Cardiac fibroblast (primary cell): ENCODE measurements around the gene CHST11.
A peak's percentile ranks its signal among the peaks of the same experiment; 100 is the strongest.

Experiments used
- DNase-seq, 2 donors: peaks; one replicate each; pipeline versions ENCODE4 v3.0.0 to v3.0.0-alpha.2; 2010; ENCODE audit warnings: low read depth in 2 of 2
- H3K4me3 ChIP-seq, 2 donors: replicated peaks in 1 of 2; 1 replicate in 1 of 2; 2 replicates in 1 of 2; pipeline ENCODE4 v1.5.1; 2011; ENCODE audit warnings: low read depth in 2 of 2, low read length in 2 of 2, mild to moderate bottlenecking in 2 of 2, moderate library complexity in 1 of 2
- TF ChIP-seq, protein P1 (sequence below): IDR thresholded peaks from one replicate; pipeline ENCODE4 v1.5.1; 2011; ENCODE audit warnings: low read depth, mild to moderate bottlenecking, low read length, inconsistent platforms

Gene CHST11

GRCh38 chr12:104665296-104665695, 208.5 kb downstream of the CHST11 start:
- DNase-seq, result no peak
- no peak overlapping the region for H3K4me3 ChIP-seq
- TF ChIP-seq, protein P1, sequence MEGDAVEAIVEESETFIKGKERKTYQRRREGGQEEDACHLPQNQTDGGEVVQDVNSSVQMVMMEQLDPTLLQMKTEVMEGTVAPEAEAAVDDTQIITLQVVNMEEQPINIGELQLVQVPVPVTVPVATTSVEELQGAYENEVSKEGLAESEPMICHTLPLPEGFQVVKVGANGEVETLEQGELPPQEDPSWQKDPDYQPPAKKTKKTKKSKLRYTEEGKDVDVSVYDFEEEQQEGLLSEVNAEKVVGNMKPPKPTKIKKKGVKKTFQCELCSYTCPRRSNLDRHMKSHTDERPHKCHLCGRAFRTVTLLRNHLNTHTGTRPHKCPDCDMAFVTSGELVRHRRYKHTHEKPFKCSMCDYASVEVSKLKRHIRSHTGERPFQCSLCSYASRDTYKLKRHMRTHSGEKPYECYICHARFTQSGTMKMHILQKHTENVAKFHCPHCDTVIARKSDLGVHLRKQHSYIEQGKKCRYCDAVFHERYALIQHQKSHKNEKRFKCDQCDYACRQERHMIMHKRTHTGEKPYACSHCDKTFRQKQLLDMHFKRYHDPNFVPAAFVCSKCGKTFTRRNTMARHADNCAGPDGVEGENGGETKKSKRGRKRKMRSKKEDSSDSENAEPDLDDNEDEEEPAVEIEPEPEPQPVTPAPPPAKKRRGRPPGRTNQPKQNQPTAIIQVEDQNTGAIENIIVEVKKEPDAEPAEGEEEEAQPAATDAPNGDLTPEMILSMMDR, result no peak

- H3K4me3 ChIP-seq, result no peak overlapping the region
- TF ChIP-seq, protein P1, result no peak
- DNase-seq, result peak; percentile 21 to 59
These were observed 210.4 kb downstream of the CHST11 start for GRCh38 chr12:104667139-104667538.

DNA sequence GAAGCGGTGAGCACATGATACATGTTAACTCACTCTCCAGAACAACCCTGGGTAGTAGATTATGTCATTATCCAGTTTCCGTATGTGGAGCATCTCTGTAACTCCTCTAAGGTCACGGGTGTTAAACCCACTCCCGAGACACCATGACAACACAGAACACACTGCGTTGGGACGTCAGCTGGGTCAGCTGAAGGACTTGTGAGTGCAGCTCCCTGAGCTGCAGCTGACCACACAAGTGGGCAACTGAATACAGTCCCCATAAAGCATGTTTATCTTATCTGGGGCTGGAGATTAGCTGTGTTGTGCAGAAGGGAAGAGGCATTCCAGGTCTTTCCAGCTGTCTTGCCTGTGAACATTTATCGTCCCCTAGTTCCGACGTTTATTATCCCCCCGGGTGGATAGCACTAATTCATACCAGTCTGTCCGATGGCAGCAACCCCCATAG, 211.5 kb downstream of the CHST11 start:
- peak in 1 of 2 donors; percentile 87 for DNase-seq
- TF ChIP-seq, protein P1, result no peak

DNA sequence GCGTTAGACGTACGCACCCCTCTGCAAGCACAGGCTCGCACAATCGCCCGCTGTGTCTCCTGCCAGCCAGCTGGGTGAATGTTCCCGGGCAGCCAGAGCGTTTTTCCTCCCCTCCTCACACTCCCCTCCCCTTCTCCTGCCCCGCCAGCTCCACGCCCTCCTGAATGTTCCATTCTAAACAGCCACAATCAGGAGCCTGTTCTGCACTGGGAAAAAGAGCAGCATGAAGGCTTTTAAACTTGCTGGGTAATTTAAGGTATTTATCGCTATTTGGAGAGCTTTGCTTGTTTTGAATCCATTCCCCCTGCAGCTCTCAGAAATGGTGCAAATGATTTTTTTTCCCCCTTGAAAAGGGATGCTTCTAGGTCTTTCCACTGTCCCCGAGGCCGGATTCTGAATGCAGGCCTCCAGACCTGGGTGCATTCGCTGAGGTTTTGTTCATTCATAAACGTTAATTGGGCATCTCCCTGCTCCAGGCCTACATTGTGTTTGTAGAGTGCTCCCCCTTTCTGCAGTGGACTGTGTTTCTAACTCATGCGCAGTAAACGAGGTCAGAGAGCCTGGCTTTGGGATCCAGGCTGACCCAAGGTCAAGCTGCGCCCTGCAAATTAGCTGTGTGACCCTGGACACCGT, 212.5 kb downstream of the CHST11 start:
- DNase-seq, result peak in 1 of 2 donors; percentile 70
- TF ChIP-seq, protein P1, result no peak
- H3K4me3 ChIP-seq, result no peak overlapping the region

More for the DNA sequence above, 211.5 kb downstream of the CHST11 start:
- H3K4me3 ChIP-seq, result no peak overlapping the region

GRCh38 chr12:104669851-104670337, 213.1 kb downstream of the CHST11 start:
- TF ChIP-seq, protein P1, result no peak
- peak; percentile 27 to 62 for DNase-seq
- H3K4me3 ChIP-seq, result no peak overlapping the region

DNA sequence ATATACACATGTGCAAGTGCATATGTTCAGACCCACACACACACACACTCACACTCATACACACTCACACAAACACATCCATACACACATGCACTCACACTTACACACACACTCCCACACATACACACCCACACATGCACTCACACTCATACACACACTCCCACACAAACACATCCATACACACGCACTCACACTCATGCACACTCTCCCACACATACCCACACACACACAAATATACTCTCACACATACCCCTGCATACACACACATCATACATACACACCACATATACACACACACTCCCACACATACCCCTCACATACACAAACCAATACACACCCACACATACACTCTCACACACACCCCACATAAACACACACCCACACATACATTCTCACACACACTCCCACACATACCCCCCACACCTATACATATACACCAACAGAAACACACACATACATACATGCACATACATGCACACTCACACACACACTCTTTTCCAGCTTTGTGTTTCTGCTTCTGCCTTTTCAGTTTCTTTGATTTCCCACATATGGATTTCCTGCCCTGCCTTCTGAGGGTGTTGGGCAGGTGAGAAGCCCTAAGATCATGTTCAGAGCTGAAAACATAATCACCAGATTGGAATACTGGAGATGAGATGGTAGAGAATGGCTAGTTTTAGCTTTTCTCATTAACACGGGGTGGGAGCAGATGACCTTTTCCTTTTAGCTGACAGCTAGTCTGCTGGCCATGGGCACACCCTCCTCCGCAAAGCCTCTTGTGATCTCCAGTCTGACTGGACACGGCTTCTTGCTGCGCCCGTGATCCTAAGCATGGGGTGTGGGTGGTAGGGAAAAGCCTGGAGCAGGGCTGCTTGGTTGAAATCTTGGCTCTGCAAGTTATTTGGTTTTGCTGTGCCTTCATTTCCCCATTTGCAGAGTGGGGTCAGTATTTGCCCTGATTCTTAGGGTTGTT, 214.0 kb downstream of the CHST11 start:
- DNase-seq, result no peak
- TF ChIP-seq, protein P1, result no peak
- no peak overlapping the region for H3K4me3 ChIP-seq
